Stimulated activated naive CD8-positive, alpha-beta T cell treated with anti-CD3 and anti-CD28 coated beads, Interleukin-15, Interleukin-2, amounts not matched to agents 100 ng/mL and 50 ng/mL, for 24 hours (primary cell): ENCODE data around the gene ADCY5.
"Not testable (repeated sequence)": the region's sequence is repeated elsewhere in the genome, so short reads cannot be mapped to it uniquely, and the experiment has no call there.

Experiments
- H3K27ac Mint-ChIP-seq: one replicate; pipeline ENCODE4 v1.8.0; 2021; ENCODE audit warnings: mild to moderate bottlenecking, mixed read lengths
- H3K27me3 Mint-ChIP-seq: one replicate; pipeline ENCODE4 v1.8.0; 2021; ENCODE audit warnings: mixed read lengths
- H3K36me3 Mint-ChIP-seq: one replicate; pipeline ENCODE4 v1.8.0; 2021; ENCODE audit warnings: low read depth, mixed read lengths
- H3K4me1 Mint-ChIP-seq: one replicate; pipeline ENCODE4 v1.8.0; 2021; ENCODE audit warnings: low read depth, mixed read lengths
- H3K4me3 Mint-ChIP-seq: one replicate; pipeline ENCODE4 v1.8.0; 2021; ENCODE audit warnings: mild to moderate bottlenecking, mixed read lengths
- H3K9me3 Mint-ChIP-seq: one replicate; pipeline ENCODE4 v1.8.0; 2021; ENCODE audit warnings: mixed read lengths

Gene ADCY5

DNA sequence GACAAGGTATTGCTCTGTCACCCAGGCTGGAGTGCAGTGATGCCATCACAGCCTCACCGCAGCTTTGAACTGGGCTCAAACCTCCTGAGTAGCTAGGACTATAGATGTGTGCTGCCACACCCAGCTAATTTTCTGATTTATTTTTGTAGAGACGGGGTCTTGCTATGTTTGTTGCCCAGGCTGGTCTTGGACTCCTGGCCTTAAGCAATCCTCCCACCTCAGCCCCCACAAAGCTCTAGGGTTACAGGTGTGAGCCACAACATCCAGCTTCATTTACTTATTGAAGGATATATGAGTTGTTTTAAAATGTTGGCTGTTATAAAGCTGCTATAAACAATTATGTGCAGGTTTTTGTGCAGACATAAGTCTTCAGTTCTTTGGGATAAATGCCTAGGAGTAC lies 184.9 kb downstream of the ADCY5 start:
- H3K27me3 Mint-ChIP-seq: no peaks in the 10 kb centered on the region
- no peak overlapping the region for H3K4me3 Mint-ChIP-seq
- H3K9me3 Mint-ChIP-seq: peaks cover 9% of the 10 kb centered on the region
- H3K4me1 Mint-ChIP-seq: no peaks in the 10 kb centered on the region
- peaks cover 57% of the 10 kb centered on the region for H3K36me3 Mint-ChIP-seq
- no peak overlapping the region for H3K27ac Mint-ChIP-seq

GRCh38 chr3:123262868-123263267 lies 186.0 kb downstream of the ADCY5 start:
- Mint-ChIP-seq H3K27ac (no peak overlapping the region), H3K27me3 (no peaks in the 10 kb centered on the region), H3K36me3 (peaks cover 49% of the 10 kb centered on the region), H3K4me3 (no peak overlapping the region), H3K4me1 (no peaks in the 10 kb centered on the region), H3K9me3 (peaks cover 9% of the 10 kb centered on the region)

- H3K4me1 Mint-ChIP-seq: no peaks in the 10 kb centered on the region
- peaks cover 42% of the 10 kb centered on the region for H3K36me3 Mint-ChIP-seq
- peaks cover 9% of the 10 kb centered on the region for H3K9me3 Mint-ChIP-seq
Observed at GRCh38 chr3:123262226-123262625, 186.7 kb downstream of the ADCY5 start.

DNA sequence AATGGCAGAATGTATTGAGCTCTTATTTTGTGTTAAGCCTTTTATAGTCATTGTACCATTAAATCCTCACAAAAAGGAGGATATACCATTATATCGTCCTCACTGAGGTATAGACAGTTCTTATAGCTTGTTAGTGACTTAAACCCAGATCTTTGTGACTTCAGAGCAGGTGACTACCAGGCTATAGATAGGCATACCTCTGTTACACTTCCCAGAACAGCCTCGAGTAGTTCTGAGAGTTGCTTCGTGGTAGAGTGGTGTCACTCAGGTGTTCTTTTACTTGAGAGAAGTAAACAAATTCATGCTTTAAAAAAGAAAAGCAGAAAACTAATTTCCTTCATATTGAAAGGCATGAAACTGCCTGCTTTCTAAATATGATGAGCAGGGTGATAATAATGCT lies 187.2 kb downstream of the ADCY5 start:
- Mint-ChIP-seq H3K4me3 (no peak overlapping the region), H3K4me1 (no peaks in the 10 kb centered on the region), H3K9me3 (peaks cover 9% of the 10 kb centered on the region), H3K36me3 (peaks cover 37% of the 10 kb centered on the region), H3K27ac (no peak overlapping the region), H3K27me3 (no peaks in the 10 kb centered on the region)

More at GRCh38 chr3:123262226-123262625, 186.7 kb downstream of the ADCY5 start:
- Mint-ChIP-seq H3K27ac (no peak overlapping the region), H3K4me3 (no peak overlapping the region), H3K27me3 (no peaks in the 10 kb centered on the region)

DNA sequence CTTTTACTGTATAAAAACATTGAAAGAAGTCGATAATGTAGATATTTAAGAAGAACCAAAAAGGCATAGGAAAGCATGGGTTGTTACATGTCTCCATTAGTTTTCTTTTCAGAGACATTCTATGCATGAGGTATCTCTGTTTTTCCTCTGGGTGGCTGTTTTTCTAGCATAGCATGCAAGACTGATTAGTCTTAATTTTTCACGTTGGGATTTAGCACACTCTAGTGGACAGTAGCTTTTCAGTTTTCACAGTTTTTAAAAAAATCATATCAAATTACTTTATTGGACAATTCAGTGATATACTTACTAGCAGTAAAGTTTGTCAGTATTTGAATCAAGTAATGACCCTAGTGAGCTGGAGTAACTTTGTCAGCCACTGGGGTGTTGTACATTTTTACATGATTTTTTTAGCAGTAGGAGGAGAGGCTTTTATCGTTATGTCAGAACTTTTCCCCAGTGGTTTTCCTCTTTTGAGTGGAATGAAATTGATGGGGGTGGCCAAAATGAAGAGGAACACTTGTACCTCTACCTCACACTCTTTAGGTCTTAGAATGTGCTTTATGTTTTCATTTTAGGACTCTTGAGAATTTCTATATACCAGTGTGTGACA lies 190.0 kb downstream of the ADCY5 start:
- Mint-ChIP-seq H3K4me1 (no peaks in the 10 kb centered on the region), H3K9me3 (no peaks in the 10 kb centered on the region), H3K36me3 (peaks cover 12% of the 10 kb centered on the region), H3K27me3 (no peaks in the 10 kb centered on the region), H3K4me3 (no peak overlapping the region), H3K27ac (no peak overlapping the region)

GRCh38 chr3:123258359-123258758 lies 190.5 kb downstream of the ADCY5 start:
- no peak overlapping the region for H3K27ac Mint-ChIP-seq
- H3K27me3 Mint-ChIP-seq: no peaks in the 10 kb centered on the region
- H3K36me3 Mint-ChIP-seq: peaks cover 11% of the 10 kb centered on the region
- no peak overlapping the region for H3K4me3 Mint-ChIP-seq
- H3K9me3 Mint-ChIP-seq: no peaks in the 10 kb centered on the region
- H3K4me1 Mint-ChIP-seq: no peaks in the 10 kb centered on the region

GRCh38 chr3:123256256-123256655 lies 192.6 kb downstream of the ADCY5 start:
- peaks cover 17% of the 10 kb centered on the region for H3K36me3 Mint-ChIP-seq
- H3K27me3 Mint-ChIP-seq: no peaks in the 10 kb centered on the region
- no peaks in the 10 kb centered on the region for H3K4me1 Mint-ChIP-seq
- H3K9me3 Mint-ChIP-seq: no peaks in the 10 kb centered on the region
- H3K4me3 Mint-ChIP-seq: no peak overlapping the region
- H3K27ac Mint-ChIP-seq: no peak overlapping the region

DNA sequence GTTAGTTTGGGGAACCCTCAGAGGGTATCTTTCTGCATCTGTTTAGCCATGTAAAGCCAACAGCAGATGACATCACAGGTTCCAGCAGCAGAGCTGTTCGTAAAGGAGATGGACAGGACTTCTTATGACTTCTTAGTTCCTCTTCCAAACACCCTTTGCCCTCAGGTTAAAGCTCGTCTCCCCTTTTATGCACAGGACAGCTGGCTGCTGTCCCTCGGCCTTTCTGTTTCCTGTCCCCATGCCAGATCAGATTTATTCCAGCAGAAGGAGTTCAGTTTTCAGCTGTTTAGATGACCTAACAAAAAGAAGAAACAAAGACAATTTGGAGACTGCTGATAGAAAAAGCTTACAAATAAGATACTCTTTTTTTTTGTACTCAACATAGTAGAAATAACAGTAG lies 202.0 kb downstream of the ADCY5 start:
- H3K4me3 Mint-ChIP-seq: no peak overlapping the region
- H3K4me1 Mint-ChIP-seq: peaks cover 6% of the 10 kb centered on the region
- H3K27ac Mint-ChIP-seq: no peak overlapping the region
- peaks cover 62% of the 10 kb centered on the region for H3K36me3 Mint-ChIP-seq
- H3K9me3 Mint-ChIP-seq: no peaks in the 10 kb centered on the region
- H3K27me3 Mint-ChIP-seq: no peaks in the 10 kb centered on the region

- no peaks in the 10 kb centered on the region for H3K27me3 Mint-ChIP-seq
- no peak overlapping the region for H3K4me3 Mint-ChIP-seq
- H3K36me3 Mint-ChIP-seq: peaks cover 68% of the 10 kb centered on the region
- peaks cover 13% of the 10 kb centered on the region for H3K4me1 Mint-ChIP-seq
- H3K27ac Mint-ChIP-seq: no peak overlapping the region
- H3K9me3 Mint-ChIP-seq: no peaks in the 10 kb centered on the region
Observed at GRCh38 chr3:123244128-123244527, 204.8 kb downstream of the ADCY5 start.

DNA sequence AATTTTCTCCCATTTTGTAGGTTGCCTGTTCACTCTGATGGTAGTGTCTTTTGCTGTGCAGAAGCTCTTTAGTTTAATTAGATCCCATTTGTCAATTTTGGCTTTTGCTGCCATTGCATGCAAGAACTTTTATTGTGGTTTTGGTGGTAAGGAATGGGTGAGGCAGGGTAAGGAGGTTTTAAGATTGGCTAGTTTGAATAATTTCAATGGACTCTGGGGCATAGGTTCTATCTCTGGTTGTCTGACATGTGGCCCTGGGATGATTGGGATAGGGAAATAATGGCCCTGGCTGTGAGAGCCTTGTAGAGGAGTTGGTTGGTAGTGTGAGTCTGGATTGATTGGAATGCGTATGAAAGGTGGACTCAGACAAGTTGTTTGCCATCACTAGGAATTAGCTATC lies 209.1 kb downstream of the ADCY5 start:
- H3K36me3 Mint-ChIP-seq: peaks cover 63% of the 10 kb centered on the region
- H3K9me3 Mint-ChIP-seq: no peaks in the 10 kb centered on the region
- no peaks in the 10 kb centered on the region for H3K27me3 Mint-ChIP-seq
- H3K27ac Mint-ChIP-seq: no peak overlapping the region
- no peak overlapping the region for H3K4me3 Mint-ChIP-seq
- H3K4me1 Mint-ChIP-seq: peaks cover 13% of the 10 kb centered on the region

- H3K4me1 Mint-ChIP-seq: peaks cover 13% of the 10 kb centered on the region
- not testable (repeated sequence) for H3K27ac Mint-ChIP-seq, H3K27me3 Mint-ChIP-seq, H3K9me3 Mint-ChIP-seq, H3K4me3 Mint-ChIP-seq
- peaks cover 61% of the 10 kb centered on the region for H3K36me3 Mint-ChIP-seq
Observed at GRCh38 chr3:123239186-123239585, 209.7 kb downstream of the ADCY5 start.

DNA sequence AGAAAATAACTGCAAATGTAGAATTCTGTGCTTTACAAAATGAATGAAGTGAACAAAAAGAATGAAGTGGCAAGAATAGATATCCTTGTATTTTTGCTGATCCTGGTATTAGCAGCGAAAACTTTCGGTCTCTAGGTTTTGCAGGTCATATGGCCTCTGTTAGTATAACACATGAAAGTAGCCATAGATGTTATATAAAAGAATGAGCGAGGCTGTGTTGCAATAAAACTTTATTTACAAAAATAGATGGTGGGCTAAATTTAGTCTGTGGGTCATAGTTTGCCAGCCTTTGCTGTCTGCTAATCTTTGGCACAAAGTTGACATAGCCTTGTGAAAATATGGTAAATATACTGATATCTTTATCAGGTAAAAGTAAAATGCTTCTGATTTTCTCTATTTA lies 212.0 kb downstream of the ADCY5 start:
- H3K27me3 Mint-ChIP-seq: no peaks in the 10 kb centered on the region
- no peak overlapping the region for H3K4me3 Mint-ChIP-seq
- H3K36me3 Mint-ChIP-seq: peaks cover 58% of the 10 kb centered on the region
- H3K9me3 Mint-ChIP-seq: no peaks in the 10 kb centered on the region
- no peak overlapping the region for H3K27ac Mint-ChIP-seq
- peaks cover 8% of the 10 kb centered on the region for H3K4me1 Mint-ChIP-seq
